HepG2 (cell line): ENCODE results near the gene ANKRD37. TPM values are rescaled to one million over a fixed set of nuclear protein-coding genes. Genes with fewer than 3 reads are reported as not detected.

ENCODE experiments used
- ATF4 ChIP-seq, 2 experiments: fragments of 450-650 bp in 1 of 2; sonication (generic) in 1 of 2; formaldehyde crosslinking; IDR thresholded peaks; 2 replicates each; pipeline versions ENCODE4 v1.5.0 to v1.8.0; 2020 to 2022; ENCODE audit warnings: mild to moderate bottlenecking in 1 of 2, missing genetic modification reagents in 1 of 2
- ATF7-NPFF ChIP-seq: sonication (generic); formaldehyde crosslinking; IDR thresholded peaks from 2 replicates; pipeline ENCODE4 v1.8.1; 2023; ENCODE audit warnings: mild to moderate bottlenecking, low read depth, missing genetic modification reagents, moderate library complexity
- BATF2 ChIP-seq: sonication (generic); formaldehyde crosslinking; IDR thresholded peaks from 2 replicates; pipeline ENCODE4 v1.8.0; 2022; ENCODE audit warnings: mild to moderate bottlenecking, missing genetic modification reagents, moderate library complexity
- FOXA3 ChIP-seq: IDR thresholded peaks from 2 replicates; pipeline ENCODE4 v1.6.1; 2016; ENCODE audit warnings: missing genetic modification reagents, missing compliant biosample characterization
- FOXJ3 ChIP-seq: sonication (generic); formaldehyde crosslinking; IDR thresholded peaks from 2 replicates; pipeline ENCODE4 v1.4.0; 2020; ENCODE audit warnings: missing genetic modification reagents, mild to moderate bottlenecking, borderline replicate concordance
- FOXK2 ChIP-seq: fragments of 450-650 bp; IDR thresholded peaks from 2 replicates; pipeline ENCODE4 v1.6.1; 2016
- MYC ChIP-seq: sonication (generic); formaldehyde crosslinking; IDR thresholded peaks from 2 replicates; pipeline ENCODE4 v1.9.0; 2021; ENCODE audit warnings: missing genetic modification reagents, borderline replicate concordance
- NFIC ChIP-seq: IDR thresholded peaks from 2 replicates; pipeline ENCODE4 v1.6.1; 2012; ENCODE audit warnings: mild to moderate bottlenecking, low read length, inconsistent platforms
- NONO ChIP-seq, 2 experiments: fragments of 450-650 bp in 1 of 2; sonication (generic) in 1 of 2; formaldehyde crosslinking in 1 of 2; IDR thresholded peaks in 1 of 2; conservative IDR thresholded peaks in 1 of 2; 2 replicates each; pipeline versions ENCODE4 v1.6.1 to v1.8.0; 2017 to 2022; ENCODE audit warnings: mild to moderate bottlenecking in 1 of 2, missing genetic modification reagents in 1 of 2, moderate library complexity in 1 of 2
- PAWR ChIP-seq: sonication (generic); formaldehyde crosslinking; IDR thresholded peaks from 2 replicates; pipeline ENCODE4 v1.4.0; 2020; ENCODE audit warnings: missing genetic modification reagents, mild to moderate bottlenecking, borderline replicate concordance
- PHF8 ChIP-seq: sonication (generic); formaldehyde crosslinking; IDR thresholded peaks from 2 replicates; pipeline ENCODE4 v1.5.0; 2020; ENCODE audit warnings: missing genetic modification reagents
- PRDM4 ChIP-seq: sonication (generic); formaldehyde crosslinking; IDR thresholded peaks from 2 replicates; pipeline ENCODE4 v1.9.0; 2021; ENCODE audit warnings: missing genetic modification reagents, borderline replicate concordance
- RFXAP ChIP-seq: sonication (generic); formaldehyde crosslinking; IDR thresholded peaks from 2 replicates; pipeline ENCODE4 v1.4.0; 2020; ENCODE audit warnings: missing genetic modification reagents, borderline replicate concordance
- TBX2 ChIP-seq: sonication (generic); formaldehyde crosslinking; IDR thresholded peaks from 2 replicates; pipeline ENCODE4 v1.5.0; 2020; ENCODE audit warnings: missing genetic modification reagents, mild to moderate bottlenecking, borderline replicate concordance
- USF2 ChIP-seq, 2 experiments: sonication (generic) in 1 of 2; formaldehyde crosslinking in 1 of 2; IDR thresholded peaks; 2 replicates each; pipeline versions ENCODE4 v1.5.1 to v1.6.1; 2011 to 2020; ENCODE audit warnings: borderline replicate concordance in 1 of 2, low read depth in 1 of 2, low read length in 1 of 2, mild to moderate bottlenecking in 1 of 2, missing genetic modification reagents in 1 of 2, moderate library complexity in 1 of 2
- ZC3H13 ChIP-seq: sonication (generic); formaldehyde crosslinking; IDR thresholded peaks from 2 replicates; pipeline ENCODE4 v1.8.1; 2023; ENCODE audit warnings: mild to moderate bottlenecking, missing genetic modification reagents, moderate library complexity
- ZNF160 ChIP-seq: sonication (generic); formaldehyde crosslinking; IDR thresholded peaks from 2 replicates; pipeline ENCODE4 v1.8.0; 2022; ENCODE audit warnings: mild to moderate bottlenecking, inconsistent platforms, missing genetic modification reagents
- ZNF230 ChIP-seq: sonication (generic); formaldehyde crosslinking; IDR thresholded peaks from 2 replicates; pipeline ENCODE4 v1.4.0; 2020; ENCODE audit warnings: mild to moderate bottlenecking, missing genetic modification reagents
- ZNF292 ChIP-seq: sonication (generic); formaldehyde crosslinking; IDR thresholded peaks from 2 replicates; pipeline ENCODE4 v1.8.1; 2022; ENCODE audit warnings: mild to moderate bottlenecking, low read depth, missing genetic modification reagents, borderline replicate concordance
- ZNF644 ChIP-seq: IDR thresholded peaks from 2 replicates; pipeline ENCODE4 v1.6.1; 2016; ENCODE audit warnings: low read depth
- polyA plus RNA-seq, 8 experiments: library from polyadenylated mRNA; depleted of rRNA in 3 of 8; stranded (reverse) in 7 of 8; unstranded in 1 of 8; fragments of >200 nt; fragmentation: Illumina TruSeq in 4 of 8; extraction: Trizol in 4 of 8; gene quantifications; 2 replicates each; pipeline versions ENCODE4 v1.2.1 to v1.2.3, GENCODE V29; 2011 to 2016; ENCODE audit warnings: low read depth in 4 of 8, missing spikeins in 1 of 8, mixed read lengths in 1 of 8; ENCODE audit not compliant: insufficient read depth in 1 of 8
- total RNA-seq, 5 experiments: library from RNA; depleted of rRNA; stranded (reverse); fragments of >200 nt; fragmentation: Illumina TruSeq; extraction: Trizol; gene quantifications; 2 replicates each; pipeline ENCODE4 v1.2.3, GENCODE V29; 2016; ENCODE audit warnings: low read depth in 1 of 5

The ANKRD37 gene
- total and polyA plus RNA-seq, 2 of the 13 experiments (the other 11 are each of a cell fraction or from before 2014, with no cell fraction given) = 2.2 to 51.4 TPM

GRCh38 chr4:185425647-185426352 lies 29.2 kb downstream of the ANKRD37 start, which contains the start of gene UFSP2 (continued):
- 0 out of 2 replicates have a peak, but pooled peaks have one; percentile 51 for TF ChIP-seq ZC3H13
- peak; percentile 99 for TF ChIP-seq FOXK2
- TF ChIP-seq ZNF230 (CRISPR knock-in tag) = peak; percentile 70; the same call in 1 of the 2 replicates
- no peak for TF ChIP-seq NFIC
- TF ChIP-seq BATF2 (CRISPR knock-in tag) = 0 out of 2 replicates have a peak, but pooled peaks have one; percentile 24
- TF ChIP-seq PRDM4 = no peak
- TF ChIP-seq ZNF292 (CRISPR knock-in tag) = peak; percentile 57; the same call in 1 of the 2 replicates
- TF ChIP-seq ATF7-NPFF (CRISPR knock-in tag) = peak; percentile 22; the same call in 1 of the 2 replicates
- TF ChIP-seq MYC (CRISPR knock-in tag) = peak; percentile 74; the same call in 1 of the 2 replicates
- TF ChIP-seq USF2 (IDR thresholded peaks at IDR 0.05; ENCODE audit: low read depth, low read length) = no peak
- no peak for TF ChIP-seq USF2 (CRISPR knock-in tag; IDR thresholded peaks at IDR 0.05; ENCODE audit: borderline replicate concordance)
- no peak for TF ChIP-seq PAWR (CRISPR knock-in tag)
- TF ChIP-seq RFXAP = peak; percentile 67
- TF ChIP-seq FOXA3 (CRISPR knock-in tag) = peak; percentile 0; the same call in 1 of the 2 replicates
- TF ChIP-seq FOXJ3 = peak; percentile 86; the same call in 1 of the 2 replicates
- TF ChIP-seq ATF4 (CRISPR knock-in tag; IDR thresholded peaks at IDR 0.05) = peak in 1 of 2 experiments; percentile 16; a peak in 1 of 4 replicates
- peak; percentile 29; the same call in 1 of the 2 replicates for TF ChIP-seq ZNF160
- TF ChIP-seq PHF8 (CRISPR knock-in tag) = peak; percentile 89
- no peak for TF ChIP-seq NONO (IDR thresholded peaks at IDR 0.05)
- peak; percentile 69 for TF ChIP-seq NONO (CRISPR knock-in tag; conservative IDR thresholded peaks at IDR 0.05)
- peak; percentile 83 for TF ChIP-seq TBX2 (CRISPR knock-in tag)
- TF ChIP-seq ZNF644 = no peak
